GM12878 (cell line): Measurements from ENCODE around the gene PTPRC. TPM values are rescaled to one million over a fixed set of nuclear protein-coding genes. Genes with fewer than 3 reads are reported as not detected.

ENCODE experiments used
- BCLAF1 ChIP-seq: fragments of 450-650 bp; IDR thresholded peaks from 2 replicates; pipeline ENCODE4 v1.6.1; 2017; ENCODE audit warnings: antibody characterized with exemption, mild to moderate bottlenecking, moderate library complexity
- ETV6 ChIP-seq, 2 experiments: fragments of 450-650 bp in 1 of 2; IDR thresholded peaks in 1 of 2; conservative IDR thresholded peaks in 1 of 2; 2 replicates each; pipeline ENCODE4 v1.6.1; 2014; ENCODE audit warnings: antibody characterized with exemption in 1 of 2, borderline replicate concordance in 1 of 2, low read depth in 1 of 2, mild to moderate bottlenecking in 1 of 2, moderate library complexity in 1 of 2
- KLF5 ChIP-seq: fragments of 450-650 bp; IDR thresholded peaks from 2 replicates; pipeline ENCODE4 v1.6.1; 2014; ENCODE audit warnings: mild to moderate bottlenecking; ENCODE audit not compliant: partially characterized antibody
- REST ChIP-seq: IDR thresholded peaks from 2 replicates; pipeline ENCODE4 v1.6.1; 2012; ENCODE audit warnings: mild to moderate bottlenecking, low read depth, low read length
- SMAD5 ChIP-seq: IDR thresholded peaks from 2 replicates; pipeline ENCODE4 v1.6.1; 2016; ENCODE audit warnings: antibody characterized with exemption, low read depth
- SMARCA5 ChIP-seq: fragments of 450-650 bp; IDR thresholded peaks from 2 replicates; pipeline ENCODE4 v1.6.1; 2017; ENCODE audit warnings: mild to moderate bottlenecking
- SMC3 ChIP-seq: IDR thresholded peaks from 2 replicates; pipeline ENCODE4 v1.6.1; 2011; ENCODE audit warnings: low read length, improper control_type of control experiment, borderline replicate concordance
- STAT1 ChIP-seq: fragments of 450-650 bp; conservative IDR thresholded peaks from 2 replicates; pipeline ENCODE4 v1.6.1; 2014; ENCODE audit warnings: antibody characterized with exemption, mild to moderate bottlenecking
- YBX1 ChIP-seq: fragments of 450-650 bp; IDR thresholded peaks from 2 replicates; pipeline ENCODE4 v1.6.1; 2016; ENCODE audit warnings: antibody characterized with exemption
- ZNF622 ChIP-seq: fragments of 450-650 bp; IDR thresholded peaks from 2 replicates; pipeline ENCODE4 v1.6.1; 2017; ENCODE audit warnings: mild to moderate bottlenecking, inconsistent platforms
- ZZZ3 ChIP-seq: IDR thresholded peaks from 2 replicates; pipeline ENCODE4 v1.6.1; 2011; ENCODE audit warnings: low read depth; ENCODE audit not compliant: control insufficient read depth, insufficient read length
- polyA plus RNA-seq, 11 experiments: library from polyadenylated mRNA; depleted of rRNA in 4 of 11; unstranded in 6 of 11; stranded (reverse) in 5 of 11; fragments of >200 nt; fragmentation: Nextera tagmentation in 4 of 11; fragmentation: Illumina TruSeq in 1 of 11; extraction: Ambion mirVana in 4 of 11; extraction: Trizol in 1 of 11; gene quantifications; 1 replicate in 1 of 11; 2 replicates in 10 of 11; pipeline versions ENCODE4 v1.2.1 to v1.2.3, GENCODE V29; 2011 to 2016; ENCODE audit warnings: inconsistent platforms in 2 of 11, missing spikeins in 2 of 11, low read depth in 1 of 11
- total RNA-seq, 4 experiments: library from RNA; depleted of rRNA in 3 of 4; stranded (reverse); fragments of >200 nt in 3 of 4; fragmentation: Illumina TruSeq in 1 of 4; extraction: Trizol in 1 of 4; gene quantifications; 2 replicates each; pipeline versions ENCODE4 v1.2.1 to v1.2.3, GENCODE V29; 2013 to 2021
- TF ChIP-seq, protein P1 (sequence below): IDR thresholded peaks from 2 replicates; pipeline ENCODE4 v1.6.1; 2011; ENCODE audit warnings: low read depth, mild to moderate bottlenecking, low read length, moderate library complexity, borderline replicate concordance; ENCODE audit errors: extremely low read depth

The PTPRC gene
- total and polyA plus RNA-seq, 10 of the 15 experiments (the other 5 are each of a cell fraction or from before 2014, with no cell fraction given): 72.9 to 221 (median 118) TPM

GRCh38 chr1:198771563-198772153 is 132.8 kb downstream of the PTPRC start (continued):
- TF ChIP-seq REST: no peak
- TF ChIP-seq, protein P1, sequence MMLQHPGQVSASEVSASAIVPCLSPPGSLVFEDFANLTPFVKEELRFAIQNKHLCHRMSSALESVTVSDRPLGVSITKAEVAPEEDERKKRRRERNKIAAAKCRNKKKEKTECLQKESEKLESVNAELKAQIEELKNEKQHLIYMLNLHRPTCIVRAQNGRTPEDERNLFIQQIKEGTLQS: no peak
- TF ChIP-seq ZZZ3: no peak
- no peak for TF ChIP-seq KLF5
- TF ChIP-seq STAT1: no peak
- no peak for TF ChIP-seq ETV6 (conservative IDR thresholded peaks at IDR 0.05 in 1 of 2, IDR thresholded peaks at IDR 0.05 in 1 of 2; ENCODE audit: borderline replicate concordance in 1 of 2, low read depth in 1 of 2)
- TF ChIP-seq YBX1: no peak
- no peak for TF ChIP-seq SMARCA5
- no peak for TF ChIP-seq ZNF622
- TF ChIP-seq BCLAF1: no peak
- TF ChIP-seq SMAD5: no peak
- peak; percentile 88 for TF ChIP-seq SMC3
